HG03135 (cell line): ENCODE results near the gene PFDN1.

Experiments used
- ATAC-seq: cut with Tn5 transposase; IDR thresholded peaks from one replicate; pipeline ENCODE4 v1.9.1; 2021; ENCODE audit warnings: mild to moderate bottlenecking, moderate library complexity; ENCODE audit not compliant: unreplicated experiment

Gene PFDN1

DNA sequence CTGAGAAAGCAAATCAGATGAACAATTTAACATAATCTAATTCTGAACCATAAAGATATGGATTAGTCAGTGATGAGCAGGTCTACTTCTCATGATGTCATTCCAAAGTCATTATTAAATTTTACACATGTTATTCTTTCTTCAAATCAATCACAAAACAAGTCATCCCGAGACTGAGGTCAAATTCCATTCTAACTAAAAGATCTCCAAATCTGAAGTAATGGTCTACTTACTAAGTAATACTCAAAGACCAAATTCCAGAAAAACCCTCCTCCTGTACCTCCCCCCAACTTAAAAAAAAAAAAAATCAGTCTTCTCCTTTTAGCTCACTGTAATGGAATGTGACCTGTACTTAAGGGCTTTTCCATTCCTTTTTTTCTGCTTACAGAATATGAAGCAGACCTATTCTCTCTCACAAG lies 4.7 kb downstream of the PFDN1 start:
- no peak for ATAC-seq

GRCh38 chr5:140297283-140297682 lies 5.6 kb downstream of the PFDN1 start:
- no peak for ATAC-seq

DNA sequence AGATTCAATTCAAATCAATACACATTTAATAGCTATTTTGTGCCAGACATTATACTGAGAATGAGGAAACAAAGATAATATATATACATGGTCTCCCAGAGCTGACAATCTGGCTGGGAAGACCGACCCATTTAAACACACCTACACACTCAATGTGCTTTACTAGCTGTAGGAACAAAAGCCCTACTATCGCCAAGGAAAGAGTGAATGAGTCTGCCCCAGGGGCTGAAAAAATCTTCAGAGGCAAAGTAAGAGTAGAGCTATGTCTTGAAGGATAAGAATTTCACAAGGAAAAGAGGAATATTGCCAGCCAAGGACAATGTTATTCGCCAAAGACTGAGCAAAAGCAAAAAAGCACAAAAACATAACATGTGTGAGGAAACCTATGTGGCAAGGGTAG lies 6.6 kb downstream of the PFDN1 start:
- ATAC-seq, result no peak

DNA sequence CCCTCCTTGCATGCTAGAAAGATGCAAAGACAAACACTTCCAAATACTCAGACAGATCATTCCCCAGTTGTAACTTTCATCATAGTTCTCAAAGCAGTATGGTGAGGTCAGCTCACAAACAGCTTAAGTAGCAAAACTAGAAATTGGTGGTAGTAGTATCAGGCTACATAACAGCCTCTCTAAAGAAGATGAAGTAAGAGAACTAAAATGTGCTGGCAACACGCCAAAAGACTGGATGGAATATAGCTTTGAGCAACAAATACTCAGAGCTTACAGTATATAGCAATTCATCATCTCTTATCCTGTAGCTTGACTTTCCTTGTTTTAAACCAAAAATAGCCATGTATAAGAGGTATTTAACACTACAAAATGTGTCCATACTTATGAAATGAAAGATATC lies 7.5 kb downstream of the PFDN1 start:
- ATAC-seq, result no peak

DNA sequence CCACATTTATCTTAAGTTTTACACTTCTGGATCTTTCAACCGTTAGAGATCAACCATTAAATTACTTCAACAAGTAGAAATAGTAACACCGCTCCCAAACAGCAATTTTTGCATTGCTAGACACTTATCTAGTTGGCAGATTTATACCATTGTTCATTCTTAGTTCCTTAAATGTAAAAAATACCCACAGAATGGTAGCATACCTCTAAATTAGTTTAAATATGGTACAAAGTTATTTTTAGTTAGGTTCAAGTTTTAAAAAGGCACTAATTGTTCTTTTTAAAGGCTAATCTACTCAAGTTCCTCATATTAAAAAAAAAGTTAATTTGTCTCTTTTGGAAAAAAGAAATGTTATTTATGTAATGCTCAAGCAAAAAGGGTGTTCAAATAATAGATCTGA lies 8.1 kb downstream of the PFDN1 start:
- ATAC-seq, result no peak

- ATAC-seq, result no peak
Observed at GRCh38 chr5:140293849-140294100, 9.1 kb downstream of the PFDN1 start.

- ATAC-seq, result no peak
Observed at GRCh38 chr5:140293091-140293848, 9.6 kb downstream of the PFDN1 start.

GRCh38 chr5:140292212-140293036 lies 10.5 kb downstream of the PFDN1 start:
- no peak for ATAC-seq

DNA sequence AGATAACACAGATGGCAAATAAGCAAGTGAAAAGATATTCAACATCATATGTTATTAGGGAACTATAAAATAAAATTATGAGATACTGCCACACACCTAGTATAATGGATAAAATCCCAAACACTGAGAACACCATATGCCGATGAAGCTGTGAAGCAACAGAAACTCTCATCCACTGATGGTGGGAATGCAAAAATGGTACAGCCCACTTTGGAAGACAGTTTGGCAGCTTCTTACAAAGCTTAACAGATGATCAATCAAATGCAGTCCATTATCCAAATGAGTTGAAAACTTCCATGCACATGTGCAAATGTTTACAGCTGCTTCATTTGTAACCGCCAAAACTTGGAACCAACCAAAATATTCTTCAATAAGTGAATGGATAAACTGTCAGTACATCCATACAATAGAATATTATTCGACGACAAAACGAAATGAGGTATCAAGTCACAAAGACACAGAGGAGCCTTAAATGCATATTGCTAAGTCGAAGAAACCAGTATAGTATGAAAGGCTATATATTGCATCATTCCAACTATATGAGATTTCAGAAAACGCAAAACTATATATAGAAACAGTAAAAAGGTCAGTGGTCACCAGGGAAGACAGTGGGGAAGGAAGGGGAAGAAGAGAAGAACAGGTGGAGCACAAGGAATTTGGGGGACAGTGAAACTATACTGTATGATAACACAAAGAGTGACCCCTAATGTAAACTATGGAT lies 14.9 kb downstream of the PFDN1 start:
- ATAC-seq, result no peak

DNA sequence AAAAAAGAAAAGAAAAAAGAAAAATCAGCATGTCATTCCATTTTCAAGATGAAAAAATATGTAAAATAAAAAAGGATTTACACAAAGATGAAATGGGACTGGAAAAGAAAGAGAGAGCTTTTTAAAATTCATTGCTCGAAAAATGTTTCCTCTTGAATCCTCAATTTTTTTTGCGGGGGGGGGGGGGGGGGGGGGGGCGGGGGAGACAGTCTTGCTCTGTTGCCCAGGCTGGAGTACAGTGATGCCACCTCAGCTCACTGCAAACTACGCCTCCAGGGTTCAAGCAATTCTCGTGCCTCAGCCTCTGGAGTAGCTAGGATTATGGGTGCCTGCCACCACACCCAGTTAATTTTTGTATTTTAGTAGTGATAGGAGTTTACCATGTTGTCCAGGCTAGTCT lies 16.5 kb downstream of the PFDN1 start:
- no peak for ATAC-seq

DNA sequence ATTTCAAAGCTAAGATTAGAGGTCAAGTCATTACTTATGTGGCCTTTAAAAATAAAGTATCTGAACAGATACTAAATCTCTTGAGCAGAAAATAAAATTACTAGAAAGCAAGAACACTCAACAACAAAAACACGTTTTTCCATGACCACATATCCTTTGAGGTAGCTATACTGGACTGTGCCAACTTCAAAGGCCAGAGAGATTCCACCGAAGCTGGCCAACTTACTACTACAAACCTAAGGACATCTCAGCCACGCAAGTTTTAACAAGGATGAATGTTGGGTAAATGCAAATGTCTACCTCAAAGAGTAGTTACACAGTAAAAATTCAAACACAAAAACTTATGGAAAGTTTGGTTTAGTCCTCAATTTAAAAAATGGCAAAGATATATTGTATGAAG lies 18.9 kb downstream of the PFDN1 start:
- ATAC-seq, result no peak

DNA sequence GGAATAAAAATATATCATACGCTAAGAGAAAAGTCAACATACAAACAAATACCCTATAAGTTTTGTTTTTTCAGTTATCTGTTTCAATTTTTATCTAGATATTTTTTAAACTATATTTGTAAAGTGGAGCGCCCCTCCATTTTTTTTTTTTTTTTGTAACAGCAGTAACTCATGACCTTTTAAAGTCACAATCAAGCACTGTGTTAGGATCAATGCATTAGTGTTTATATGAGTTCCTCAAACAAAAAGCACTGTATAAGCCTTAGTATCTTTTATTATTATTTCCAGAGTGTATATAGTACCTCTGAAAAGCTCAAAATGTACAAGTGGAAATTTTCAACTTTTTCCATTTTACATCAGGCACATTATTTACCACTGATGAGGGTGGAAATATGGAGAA lies 20.6 kb downstream of the PFDN1 start:
- ATAC-seq, result no peak

DNA sequence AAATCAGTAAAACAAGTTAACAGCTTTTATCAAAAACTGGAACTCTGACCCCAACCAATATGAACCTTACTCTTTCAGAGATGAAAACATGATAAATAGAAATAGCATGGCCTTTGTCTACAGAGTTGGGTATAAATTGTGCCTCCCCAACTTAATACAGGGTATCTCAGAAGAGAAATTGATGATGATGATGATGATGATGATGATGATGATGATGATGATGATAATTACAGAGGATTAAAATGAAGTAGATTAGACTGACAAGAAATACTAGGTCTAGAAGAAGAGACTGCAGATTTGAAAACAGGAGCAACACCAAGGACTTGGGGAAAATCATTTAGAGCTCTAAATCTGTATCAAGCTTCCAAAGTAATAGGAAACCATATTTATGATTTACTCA lies 27.1 kb downstream of the PFDN1 start:
- no peak for ATAC-seq

DNA sequence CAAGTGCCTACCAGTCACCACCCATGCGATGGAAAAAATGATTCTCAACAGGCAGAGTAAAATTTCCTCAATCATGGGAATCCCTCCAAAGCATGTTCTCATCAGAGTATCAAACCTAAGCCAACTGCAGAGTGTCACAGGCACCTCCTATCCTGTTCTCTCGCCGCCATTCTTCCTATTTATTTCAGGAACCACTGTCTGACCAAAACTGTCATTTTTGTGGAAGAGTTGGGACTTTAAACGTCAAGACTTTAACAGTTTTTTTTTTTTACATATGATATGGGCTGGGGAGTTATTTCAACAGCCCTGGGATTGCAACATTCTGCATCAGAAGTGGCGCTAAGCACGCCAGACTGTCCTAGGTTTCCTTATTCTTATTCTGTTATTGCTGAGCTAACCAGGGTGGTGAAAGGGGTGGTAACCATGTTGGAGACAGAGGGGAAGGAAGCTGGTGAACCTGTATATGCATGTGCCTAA lies 29.5 kb downstream of the PFDN1 start:
- ATAC-seq, result no peak

GRCh38 chr5:140270008-140270407 lies 32.9 kb downstream of the PFDN1 start:
- ATAC-seq, result no peak

DNA sequence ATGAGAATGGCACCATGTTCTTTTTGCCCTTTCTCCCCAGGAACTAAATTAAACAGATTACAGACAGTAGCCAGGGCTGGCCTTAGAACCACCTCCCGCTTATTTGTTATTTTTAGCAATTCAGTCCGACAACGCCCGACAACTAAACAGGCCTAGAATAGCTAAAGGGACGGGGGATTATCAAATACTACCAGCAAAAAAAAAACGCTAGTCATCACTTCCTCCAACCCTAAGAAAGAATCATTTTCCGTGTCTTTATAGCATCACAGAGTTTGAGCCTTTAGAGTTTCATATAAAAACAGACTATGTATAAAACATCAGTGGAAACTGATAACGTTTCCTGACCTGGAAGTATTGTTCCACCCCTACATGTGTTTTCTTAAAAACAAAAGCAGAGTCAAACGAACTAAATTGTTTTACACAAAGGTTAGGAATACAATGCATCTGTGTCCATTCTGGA lies 35.3 kb downstream of the PFDN1 start:
- ATAC-seq, result no peak

DNA sequence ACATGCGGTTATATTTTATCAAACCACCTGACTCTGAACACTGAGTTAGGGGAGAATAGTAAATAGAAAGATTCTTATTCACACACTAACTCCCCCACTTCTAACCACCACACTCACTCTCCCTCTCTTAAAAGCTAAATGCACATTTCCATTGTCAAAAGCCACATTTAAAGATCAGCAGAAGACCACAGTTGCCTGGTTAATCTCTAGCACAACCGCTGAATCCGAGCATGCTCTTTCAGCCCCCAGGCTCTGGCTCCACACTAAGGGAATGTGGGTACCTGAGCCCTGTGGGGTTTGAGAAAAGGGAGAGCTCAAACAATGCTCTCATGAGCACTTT lies 35.7 kb downstream of the PFDN1 start:
- no peak for ATAC-seq

- no peak for ATAC-seq
Observed at GRCh38 chr5:140266471-140267200, 36.3 kb downstream of the PFDN1 start.

DNA sequence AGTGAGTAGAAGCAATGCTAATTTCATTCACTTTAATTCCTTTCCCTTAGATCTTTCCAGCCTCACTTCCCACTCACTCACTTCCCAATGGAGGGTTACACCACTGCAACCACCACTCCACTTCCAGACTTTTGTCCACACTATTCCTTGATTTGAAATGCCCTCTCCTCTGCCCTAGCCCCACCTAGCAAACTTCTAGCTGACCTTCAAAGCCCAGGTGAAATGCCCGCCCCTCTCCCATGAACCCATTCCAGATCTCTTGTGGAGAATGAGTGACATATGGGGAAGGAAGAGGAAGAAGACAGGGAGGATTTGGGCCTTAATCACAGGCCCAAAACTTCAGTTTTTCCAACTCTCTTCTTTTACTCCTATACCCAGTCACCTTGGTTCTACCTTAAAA lies 37.1 kb downstream of the PFDN1 start:
- ATAC-seq, result no peak

DNA sequence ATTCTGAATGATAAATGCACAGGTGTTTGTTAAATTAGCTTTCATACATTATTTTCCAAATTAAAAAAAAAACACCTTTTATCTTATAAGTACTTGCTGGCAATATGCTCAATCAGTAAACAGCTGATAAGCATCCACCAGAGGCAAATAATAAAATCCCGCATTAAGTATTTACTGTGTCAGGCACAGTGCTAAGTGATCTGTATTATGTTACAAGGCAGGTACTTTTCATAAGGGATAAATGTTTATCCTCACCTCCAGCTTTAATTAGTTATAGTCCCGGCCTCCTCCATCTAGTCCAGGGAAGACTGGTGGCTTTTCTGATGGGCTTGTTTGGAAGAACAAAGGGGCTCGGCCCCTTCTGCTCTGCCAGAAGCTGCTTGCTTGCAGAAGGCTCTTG lies 40.1 kb downstream of the PFDN1 start:
- no peak for ATAC-seq

GRCh38 chr5:140262221-140262620 lies 40.7 kb downstream of the PFDN1 start:
- ATAC-seq, result no peak
